Subcutaneous abdominal adipose tissue (tissue), 5 donors: ENCODE data around the gene KAZN.

ENCODE experiments used
- H3K27ac ChIP-seq: one replicate; pipeline ENCODE4 v1.7.0; 2013; ENCODE audit warnings: low read depth, mild to moderate bottlenecking, inconsistent platforms, low read length, moderate library complexity
- H3K27me3 ChIP-seq, 5 donors: one replicate each; pipeline ENCODE4 v1.7.0; 2013; ENCODE audit warnings: low read length in 5 of 5, inconsistent platforms in 1 of 5; ENCODE audit not compliant: control insufficient read depth in 5 of 5, insufficient read depth in 4 of 5
- H3K36me3 ChIP-seq, 5 donors: one replicate each; pipeline ENCODE4 v1.7.0; 2013; ENCODE audit warnings: low read length in 5 of 5; ENCODE audit not compliant: control insufficient read depth in 5 of 5, insufficient read depth in 5 of 5
- H3K4me1 ChIP-seq, 5 donors: one replicate each; pipeline ENCODE4 v1.7.0; 2013; ENCODE audit warnings: low read length in 5 of 5, mild to moderate bottlenecking in 3 of 5, moderate library complexity in 1 of 5; ENCODE audit not compliant: control insufficient read depth in 5 of 5, insufficient read depth in 5 of 5
- H3K4me3 ChIP-seq, 5 donors: one replicate each; pipeline ENCODE4 v1.7.0; 2013; ENCODE audit warnings: low read length in 5 of 5, low read depth in 1 of 5
- H3K9ac ChIP-seq, 5 donors: one replicate each; pipeline ENCODE4 v1.7.0; 2013; ENCODE audit warnings: low read length in 5 of 5, mild to moderate bottlenecking in 4 of 5, moderate library complexity in 3 of 5
- H3K9me3 ChIP-seq, 5 donors: one replicate each; pipeline ENCODE4 v1.7.0; 2013; ENCODE audit warnings: low read length in 5 of 5; ENCODE audit not compliant: control insufficient read depth in 5 of 5
- donor health status: healthy.
- donor health status: healthy.
- donor health status: healthy.
- donor health status: healthy.
- donor health status: healthy.

The KAZN gene

GRCh38 chr1:15088281-15088971, 489.9 kb downstream of the KAZN start:
- no peak overlapping the region for H3K27ac ChIP-seq

GRCh38 chr1:15089258-15089992, 490.9 kb downstream of the KAZN start:
- Histone ChIP-seq H3K4me3 (no peak overlapping the region), H3K9me3 (no peaks in the 10 kb centered on the region), H3K27me3 (no peaks in the 10 kb centered on the region), H3K9ac (no peak overlapping the region), H3K4me1 (peaks cover 0 to 9% (median 0%) of the 10 kb centered on the region in 5 donors), H3K27ac (no peak overlapping the region), H3K36me3 (peaks cover 0 to 4% (median under 1%) of the 10 kb centered on the region in 5 donors)

More at GRCh38 chr1:15088281-15088971, 489.9 kb downstream of the KAZN start:
- H3K4me1 ChIP-seq, result peaks cover 0 to 9% (median 0%) of the 10 kb centered on the region in 5 donors
- H3K4me3 ChIP-seq, result no peak overlapping the region
- no peak overlapping the region for H3K9ac ChIP-seq
- H3K36me3 ChIP-seq, result no peaks in the 10 kb centered on the region
- H3K27me3 ChIP-seq, result no peaks in the 10 kb centered on the region
- H3K9me3 ChIP-seq, result no peaks in the 10 kb centered on the region

GRCh38 chr1:15090373-15090772, 491.9 kb downstream of the KAZN start:
- Histone ChIP-seq H3K27me3 (no peaks in the 10 kb centered on the region), H3K9ac (no peak overlapping the region), H3K36me3 (peaks cover 0 to 4% (median 3%) of the 10 kb centered on the region in 5 donors), H3K4me1 (peaks cover 0 to 9% (median 0%) of the 10 kb centered on the region in 5 donors), H3K4me3 (no peak overlapping the region), H3K27ac (no peak overlapping the region), H3K9me3 (no peaks in the 10 kb centered on the region)

GRCh38 chr1:15094056-15094455, 495.6 kb downstream of the KAZN start:
- Histone ChIP-seq H3K36me3 (peaks cover 0 to 4% (median 3%) of the 10 kb centered on the region in 5 donors), H3K4me3 (no peak overlapping the region), H3K4me1 (peaks cover 0 to 9% (median 0%) of the 10 kb centered on the region in 5 donors), H3K9me3 (no peaks in the 10 kb centered on the region), H3K27ac (no peak overlapping the region), H3K27me3 (no peaks in the 10 kb centered on the region), H3K9ac (no peak overlapping the region)

- H3K27ac ChIP-seq, result no peak overlapping the region
- peaks cover 0 to 7% (median 0%) of the 10 kb centered on the region in 5 donors for H3K4me1 ChIP-seq
- peaks cover 0 to 4% (median 3%) of the 10 kb centered on the region in 5 donors for H3K36me3 ChIP-seq
- no peaks in the 10 kb centered on the region for H3K27me3 ChIP-seq
- H3K4me3 ChIP-seq, result no peak overlapping the region
- H3K9me3 ChIP-seq, result no peaks in the 10 kb centered on the region
- H3K9ac ChIP-seq, result no peak overlapping the region
These were observed 496.4 kb downstream of the KAZN start for GRCh38 chr1:15094719-15095495.

- Histone ChIP-seq H3K9ac (no peak overlapping the region), H3K27ac (no peak overlapping the region), H3K4me1 (peaks cover 0 to 3% (median 0%) of the 10 kb centered on the region in 5 donors), H3K4me3 (no peak overlapping the region), H3K9me3 (no peaks in the 10 kb centered on the region), H3K36me3 (peaks cover 0 to 4% (median 3%) of the 10 kb centered on the region in 5 donors), H3K27me3 (peaks cover 0 to 6% (median 0%) of the 10 kb centered on the region in 5 donors)
These were observed 497.0 kb downstream of the KAZN start for GRCh38 chr1:15095496-15095875.

GRCh38 chr1:15096293-15096692, 497.8 kb downstream of the KAZN start:
- H3K4me1 ChIP-seq, result no peaks in the 10 kb centered on the region
- peaks cover 0 to 4% (median 3%) of the 10 kb centered on the region in 5 donors for H3K36me3 ChIP-seq
- H3K9me3 ChIP-seq, result no peaks in the 10 kb centered on the region
- peaks cover 0 to 9% (median 0%) of the 10 kb centered on the region in 5 donors for H3K27me3 ChIP-seq
- no peak overlapping the region for H3K27ac ChIP-seq
- H3K9ac ChIP-seq, result no peak overlapping the region
- no peak overlapping the region for H3K4me3 ChIP-seq

DNA sequence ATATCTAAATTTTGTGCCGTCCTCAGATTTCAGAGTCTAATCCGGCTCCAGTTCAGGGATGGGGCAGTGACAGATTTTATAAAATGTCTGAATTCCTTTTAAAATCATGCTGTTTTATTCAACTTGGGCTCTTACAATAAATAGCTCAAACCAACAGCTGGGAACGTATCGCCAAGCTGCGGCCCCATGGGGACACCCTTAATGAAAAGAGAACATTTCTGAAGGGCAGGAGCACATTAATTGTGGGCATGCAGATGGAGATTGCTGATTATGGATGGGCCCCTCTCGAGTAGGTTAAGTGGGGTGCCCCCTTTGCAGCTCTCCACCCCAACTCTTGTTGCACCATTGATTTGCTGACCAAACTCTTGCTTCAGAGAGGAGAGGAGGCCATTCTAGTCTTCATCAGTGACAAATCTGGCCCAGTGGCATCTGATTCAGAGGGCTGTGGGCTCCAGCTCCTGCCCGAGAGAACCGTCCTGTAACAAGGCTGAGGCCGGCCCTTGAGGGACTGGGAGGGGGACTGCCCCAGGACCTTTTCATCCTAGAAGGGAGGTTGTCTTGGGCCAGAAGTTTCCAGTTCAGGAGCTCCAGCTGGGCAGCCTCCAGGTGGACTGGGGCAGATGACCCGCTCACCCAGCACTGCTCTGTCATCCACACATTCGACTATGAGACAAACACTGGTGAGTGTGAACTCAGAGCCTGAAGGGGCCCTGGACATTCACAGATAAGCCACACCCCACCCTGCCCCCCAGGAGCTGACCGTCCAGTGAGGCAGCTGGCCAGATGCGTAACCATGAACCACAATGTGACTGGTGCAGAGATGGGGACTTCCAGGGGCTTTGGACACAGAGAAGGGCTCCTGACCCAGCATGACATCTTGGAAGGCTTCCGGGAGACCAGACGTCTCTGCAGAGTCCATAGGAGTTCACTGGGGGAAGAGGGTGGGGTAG, 500.0 kb downstream of the KAZN start:
- Histone ChIP-seq H3K27me3 (peaks cover 0 to 9% (median 0%) of the 10 kb centered on the region in 5 donors), H3K9me3 (no peaks in the 10 kb centered on the region), H3K36me3 (peaks cover 0 to 8% (median 4%) of the 10 kb centered on the region in 5 donors), H3K4me3 (no peak overlapping the region), H3K4me1 (no peaks in the 10 kb centered on the region), H3K9ac (no peak overlapping the region), H3K27ac (no peak overlapping the region)

DNA sequence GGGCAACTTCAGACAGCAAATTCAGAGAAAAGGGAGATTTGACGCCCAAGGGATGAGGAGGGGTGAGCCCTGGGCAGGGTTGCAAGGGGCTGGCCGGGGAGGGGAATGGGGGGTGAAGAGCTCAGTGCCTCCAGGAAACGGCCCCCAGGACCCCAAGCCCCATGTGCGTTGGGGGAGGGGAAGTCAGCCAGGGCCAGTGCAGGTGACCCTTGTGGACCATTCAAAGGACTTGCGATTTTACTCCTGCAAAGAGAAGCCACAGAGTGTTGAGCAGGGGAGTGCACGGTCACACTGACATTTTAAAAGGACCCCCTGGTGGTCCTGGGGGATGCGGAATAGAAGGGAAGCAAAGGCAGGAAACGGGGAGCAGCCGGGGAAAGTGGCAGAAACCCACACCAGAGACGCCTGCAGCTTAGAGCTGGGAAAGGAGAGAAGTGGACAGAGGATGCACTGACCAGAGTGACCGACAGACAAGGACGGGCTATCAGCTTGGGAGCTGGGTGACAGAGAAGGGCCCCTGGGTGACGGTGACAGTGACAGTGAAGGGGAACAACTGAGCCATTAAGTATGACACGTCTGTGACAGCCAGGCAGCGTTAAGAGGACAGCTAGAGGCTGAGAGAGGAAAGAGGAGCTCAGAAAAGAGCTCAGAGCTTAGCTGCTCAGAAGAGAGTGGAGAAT, 501.1 kb downstream of the KAZN start:
- Histone ChIP-seq H3K9me3 (peaks cover 0 to 7% (median 3%) of the 10 kb centered on the region in 5 donors), H3K27ac (no peak overlapping the region)

More for the DNA sequence above, 501.1 kb downstream of the KAZN start:
- Histone ChIP-seq H3K4me1 (no peaks in the 10 kb centered on the region), H3K36me3 (peaks cover 0 to 12% (median 10%) of the 10 kb centered on the region in 5 donors), H3K9ac (no peak overlapping the region), H3K27me3 (peaks cover 0 to 9% (median 0%) of the 10 kb centered on the region in 5 donors), H3K4me3 (no peak overlapping the region)
